GM10847 (cell line): ENCODE measurements around the gene MKRN1.

Experiments used
- POLR2A ChIP-seq: IDR thresholded peaks from 2 replicates; pipeline ENCODE4 v1.6.1; 2011; ENCODE audit not compliant: insufficient read length; ENCODE audit errors: extremely low read depth

MKRN1 gene, protein sequence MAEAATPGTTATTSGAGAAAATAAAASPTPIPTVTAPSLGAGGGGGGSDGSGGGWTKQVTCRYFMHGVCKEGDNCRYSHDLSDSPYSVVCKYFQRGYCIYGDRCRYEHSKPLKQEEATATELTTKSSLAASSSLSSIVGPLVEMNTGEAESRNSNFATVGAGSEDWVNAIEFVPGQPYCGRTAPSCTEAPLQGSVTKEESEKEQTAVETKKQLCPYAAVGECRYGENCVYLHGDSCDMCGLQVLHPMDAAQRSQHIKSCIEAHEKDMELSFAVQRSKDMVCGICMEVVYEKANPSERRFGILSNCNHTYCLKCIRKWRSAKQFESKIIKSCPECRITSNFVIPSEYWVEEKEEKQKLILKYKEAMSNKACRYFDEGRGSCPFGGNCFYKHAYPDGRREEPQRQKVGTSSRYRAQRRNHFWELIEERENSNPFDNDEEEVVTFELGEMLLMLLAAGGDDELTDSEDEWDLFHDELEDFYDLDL

DNA sequence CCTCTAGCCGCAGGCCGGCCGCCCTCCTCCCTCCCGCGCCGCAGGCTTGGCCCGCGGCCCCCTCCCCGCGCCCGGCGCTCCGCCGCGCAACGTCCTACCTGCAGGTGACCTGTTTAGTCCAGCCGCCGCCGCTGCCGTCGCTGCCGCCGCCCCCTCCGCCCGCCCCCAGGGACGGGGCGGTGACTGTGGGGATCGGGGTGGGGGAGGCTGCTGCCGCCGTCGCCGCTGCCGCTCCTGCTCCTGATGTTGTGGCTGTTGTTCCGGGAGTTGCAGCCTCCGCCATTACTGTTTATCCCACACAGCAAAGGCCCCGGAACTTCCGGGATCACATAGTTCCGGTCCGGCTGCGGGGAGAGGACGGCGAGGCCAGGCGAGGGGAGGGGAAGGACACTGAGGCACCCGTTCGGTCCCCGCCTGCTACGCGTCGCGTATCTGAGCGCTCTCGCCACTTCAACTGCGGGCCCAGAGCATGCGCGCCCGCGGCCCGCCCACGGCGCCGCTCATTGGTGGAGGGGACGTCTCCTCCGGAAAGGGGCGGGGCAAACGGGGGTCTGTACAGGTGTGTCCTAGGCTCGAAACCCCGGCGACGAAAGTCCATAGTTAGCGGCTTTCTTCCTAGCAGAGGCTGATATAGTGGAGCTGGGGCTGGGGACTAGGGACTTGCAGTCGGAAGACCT is at the start of gene MKRN1:
TSS of gene MKRN1 (minus strand) at position 444 of the 677 bp plus-strand sequence. CDS start at position 283, 161 bp downstream.
- peak; percentile 64 for TF ChIP-seq POLR2A

DNA sequence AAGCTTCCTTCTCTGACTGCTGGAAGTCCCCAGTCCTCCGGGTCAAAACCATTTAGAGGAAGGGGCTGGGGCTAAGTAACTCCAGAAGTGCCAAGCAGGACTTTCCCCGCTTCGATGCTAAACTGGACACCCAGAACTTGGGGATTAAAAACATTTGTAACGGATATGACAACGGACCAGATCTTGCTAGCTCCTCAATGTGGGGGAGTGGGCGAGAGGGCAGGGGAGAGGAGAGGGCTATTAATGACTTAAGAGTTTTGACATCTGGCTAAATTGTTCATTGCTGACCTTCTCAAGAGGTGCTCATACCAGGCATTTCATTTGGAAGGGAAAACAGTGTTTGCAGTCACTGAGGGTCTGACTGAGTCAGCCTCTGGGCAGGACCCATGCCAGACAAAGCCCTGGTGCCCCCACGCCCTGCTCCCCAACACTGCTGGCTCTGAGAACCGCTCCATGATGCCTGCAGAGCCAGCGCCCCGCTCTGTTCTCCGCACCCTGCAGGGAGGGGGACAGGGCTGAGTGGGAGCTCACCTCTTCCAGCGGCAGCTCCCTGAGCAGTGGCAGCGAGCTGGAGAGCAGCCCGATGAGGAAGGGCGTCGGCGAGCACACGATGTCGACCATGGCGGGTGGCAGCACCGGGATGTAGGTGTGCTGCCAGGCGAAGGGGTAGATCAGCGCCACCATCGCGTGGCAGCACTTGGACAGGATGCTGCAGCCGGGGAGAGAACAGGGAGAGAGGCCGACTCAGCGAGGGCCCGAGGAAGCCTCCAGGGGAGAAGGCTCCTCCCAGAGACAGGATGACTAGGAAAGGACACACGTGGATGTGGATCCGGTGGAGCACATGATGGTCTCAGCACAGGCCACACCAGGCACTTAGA is 47.7 kb upstream of the MKRN1 start:
- no peak for TF ChIP-seq POLR2A

DNA sequence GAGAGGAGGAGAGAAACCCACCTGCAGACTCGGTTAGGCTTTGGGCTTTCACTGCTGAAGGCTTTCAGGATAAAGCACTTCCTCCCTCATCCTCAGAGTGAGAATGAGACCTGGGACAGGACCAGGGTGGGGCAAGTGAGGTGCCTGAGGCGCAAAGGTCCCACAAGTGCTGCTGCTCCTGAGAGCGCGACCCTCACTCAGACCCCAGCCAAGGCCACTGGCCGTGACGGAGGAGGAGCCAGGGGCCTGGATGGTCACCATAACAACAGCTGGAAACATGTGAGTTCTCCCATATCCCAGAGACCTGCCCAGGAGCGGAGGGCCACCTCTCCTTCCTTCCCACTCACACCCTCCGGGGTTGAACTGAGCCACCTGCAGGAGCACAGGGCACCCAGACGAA is 46.9 kb upstream of the MKRN1 start:
- TF ChIP-seq POLR2A: no peak

DNA sequence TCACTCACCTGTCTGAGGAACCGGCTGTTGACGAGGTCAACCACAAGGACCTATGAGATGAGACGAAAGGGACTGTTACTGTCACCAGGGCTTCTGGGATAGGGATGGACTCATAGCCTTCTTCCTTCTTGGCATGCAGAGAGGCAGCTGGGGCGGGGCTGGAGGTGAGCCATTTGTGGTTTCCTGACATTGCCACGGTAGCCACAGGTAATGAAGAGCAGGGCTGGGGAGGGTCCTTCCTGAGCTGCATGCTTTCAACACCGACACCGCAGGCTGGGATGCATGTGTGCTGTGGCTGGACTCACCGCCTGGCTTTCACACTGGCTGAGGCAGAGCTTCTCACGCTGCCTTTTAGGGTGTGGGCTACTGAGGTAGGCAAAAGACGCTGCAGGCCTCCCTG is 46.4 kb upstream of the MKRN1 start:
- TF ChIP-seq POLR2A: no peak

DNA sequence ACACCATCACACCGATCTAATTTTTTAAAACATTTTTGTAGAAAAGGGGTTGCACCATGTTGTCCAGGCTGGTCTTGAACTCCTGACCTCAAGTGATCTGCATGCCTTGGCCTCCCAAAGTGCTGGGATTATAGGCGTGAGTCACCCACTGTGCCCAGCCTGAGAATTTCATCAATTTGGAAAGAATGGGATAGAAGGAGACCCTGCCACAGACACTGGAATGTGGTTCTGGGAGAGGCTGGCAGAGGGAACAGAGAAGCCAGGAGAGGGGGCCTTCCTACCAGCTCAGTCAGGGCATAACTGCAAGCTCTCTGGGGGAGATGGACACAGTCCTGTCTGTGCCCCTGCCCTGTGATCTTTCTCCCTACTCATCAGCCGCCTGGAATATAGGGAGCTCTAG is 42.1 kb upstream of the MKRN1 start:
- no peak for TF ChIP-seq POLR2A

DNA sequence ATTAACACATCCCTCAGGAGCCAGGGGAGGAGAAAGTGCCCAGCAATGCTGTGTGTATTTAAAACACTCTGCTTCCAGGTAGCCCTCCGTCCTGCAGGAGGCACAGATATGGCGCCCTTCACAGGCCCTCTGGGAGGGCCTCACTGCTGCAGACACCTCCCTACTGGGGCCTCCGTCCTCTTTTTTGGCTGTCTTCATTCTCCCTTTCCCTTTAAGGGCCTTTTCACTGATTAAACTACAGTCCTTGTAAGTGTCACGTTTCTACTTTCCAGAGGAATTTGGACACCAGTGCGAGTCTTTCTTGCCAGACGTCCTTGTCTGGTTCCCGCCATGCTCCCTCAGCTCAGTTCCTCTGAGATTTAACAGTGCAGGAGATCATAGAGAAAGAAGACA is 39.7 kb upstream of the MKRN1 start:
- TF ChIP-seq POLR2A: no peak

DNA sequence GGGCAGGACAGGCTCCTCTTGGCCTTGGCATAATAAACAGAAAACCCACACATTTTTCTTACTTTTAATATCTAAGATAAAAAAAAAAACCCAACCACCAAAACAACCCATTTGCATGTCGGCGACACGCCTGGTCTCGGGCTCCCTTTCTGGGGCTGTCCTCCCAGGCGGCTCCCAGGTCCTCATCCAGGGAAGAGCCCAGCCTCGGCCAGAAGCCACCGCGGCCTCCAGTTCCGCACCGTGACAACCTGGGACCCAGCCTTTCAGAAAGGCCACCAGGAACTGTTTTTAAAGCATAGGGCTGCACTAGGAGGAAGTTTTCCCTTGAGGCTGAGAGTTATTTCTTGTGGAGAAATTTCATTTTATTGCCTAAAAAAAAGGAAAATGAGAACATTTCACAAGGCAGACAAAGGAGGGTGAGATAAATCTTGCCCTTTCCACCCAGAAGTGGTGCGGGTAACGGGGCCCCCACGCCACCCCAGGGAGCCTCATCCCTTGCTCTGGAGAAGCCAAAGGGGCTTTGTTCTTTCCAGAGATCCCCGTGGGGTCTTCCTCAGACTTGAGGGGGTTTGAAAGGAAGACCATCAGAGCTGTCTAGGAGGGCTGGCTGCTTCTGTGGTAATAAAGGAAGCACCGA is 39.2 kb upstream of the MKRN1 start:
- TF ChIP-seq POLR2A: no peak

DNA sequence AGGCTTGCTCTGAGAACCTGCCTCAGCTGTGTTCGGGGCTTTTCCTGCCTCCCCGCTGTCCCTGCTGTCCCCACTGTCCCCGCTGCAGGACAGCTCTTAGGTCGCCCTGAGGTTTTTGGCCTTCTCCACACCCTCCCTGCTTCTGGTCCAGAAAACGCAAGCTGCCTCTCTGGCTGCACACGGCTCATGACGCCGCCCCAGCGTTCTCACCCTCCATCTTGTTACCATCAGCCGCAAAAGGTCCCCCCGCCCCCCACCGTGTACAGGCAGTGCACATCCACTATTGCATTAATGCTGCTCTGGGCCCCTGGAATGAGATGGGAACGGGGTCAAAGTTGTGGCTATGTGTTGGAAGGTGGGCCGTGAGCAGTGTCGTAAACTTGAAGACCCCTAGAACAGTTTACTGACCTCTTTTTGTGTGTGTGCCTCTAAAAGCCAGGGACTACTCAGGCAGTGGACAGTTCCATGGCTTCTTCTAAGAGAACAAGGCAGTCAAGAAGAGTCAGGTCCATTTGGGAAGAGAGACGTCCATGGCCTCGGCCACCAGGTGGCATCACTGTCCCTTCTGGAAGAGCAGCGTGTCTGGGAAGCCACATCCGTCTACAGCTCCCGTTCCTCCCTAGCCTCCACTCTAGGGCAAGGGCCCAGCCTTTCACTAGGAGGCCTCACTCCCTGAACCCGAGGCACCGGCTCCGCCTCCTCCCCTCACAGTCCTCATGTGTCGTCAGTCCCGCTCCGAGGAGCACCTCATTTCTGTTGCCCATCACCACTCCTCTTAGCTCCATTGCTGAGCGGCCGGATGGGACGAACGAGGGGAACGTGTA is 38.5 kb upstream of the MKRN1 start:
- no peak for TF ChIP-seq POLR2A

DNA sequence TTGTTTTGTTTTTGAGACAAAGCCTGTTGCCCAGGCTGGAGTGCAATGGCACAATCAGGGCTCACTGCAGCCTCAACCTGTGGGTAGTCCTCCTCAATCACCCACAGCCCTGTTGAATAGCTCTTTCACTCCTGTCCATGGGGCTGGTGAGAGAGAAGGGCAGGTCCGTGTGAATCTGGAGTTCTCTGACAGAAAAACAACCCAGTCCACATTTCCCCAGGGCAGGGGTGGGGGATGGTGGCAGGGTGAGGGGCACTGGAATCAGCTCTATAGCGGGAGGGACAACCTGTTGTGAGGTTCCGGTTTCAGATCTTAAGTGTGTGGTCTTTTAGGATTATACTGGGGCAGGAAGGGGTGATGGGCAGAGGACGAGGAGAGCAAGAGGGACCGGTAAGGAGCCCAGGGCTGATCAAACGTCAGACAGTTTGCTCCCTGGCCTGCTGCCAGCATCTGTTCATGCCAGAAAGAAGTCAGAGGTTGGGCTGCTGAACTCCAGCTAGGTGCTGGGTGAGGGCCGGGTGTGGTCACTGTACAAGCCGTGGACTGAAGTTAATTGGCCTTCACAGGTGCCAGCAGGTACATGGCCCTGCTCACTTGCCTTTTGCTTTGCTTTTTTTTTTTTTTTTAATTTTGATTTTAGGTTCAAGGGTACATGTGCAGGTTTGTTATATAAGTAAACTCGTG is 33.2 kb upstream of the MKRN1 start:
- no peak for TF ChIP-seq POLR2A

DNA sequence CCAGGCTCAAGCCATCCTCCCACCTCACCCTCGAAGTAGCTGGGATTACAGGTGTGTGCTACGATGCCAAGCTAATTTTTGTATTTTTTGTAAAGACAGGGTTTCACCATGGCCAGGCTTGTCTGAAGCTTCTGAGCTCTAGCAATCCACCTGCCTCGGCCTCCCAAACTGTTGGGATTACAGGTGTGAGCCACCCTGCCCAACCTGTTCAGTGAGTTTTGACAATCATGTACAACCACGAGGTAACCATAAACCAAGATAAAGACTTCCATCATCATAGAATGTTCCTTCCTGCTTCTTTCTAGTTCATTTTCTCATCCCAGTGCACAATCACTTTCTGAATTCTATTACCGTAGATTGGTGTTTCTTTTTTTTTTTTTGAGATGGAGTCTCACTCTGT is 30.5 kb upstream of the MKRN1 start:
- TF ChIP-seq POLR2A: no peak

DNA sequence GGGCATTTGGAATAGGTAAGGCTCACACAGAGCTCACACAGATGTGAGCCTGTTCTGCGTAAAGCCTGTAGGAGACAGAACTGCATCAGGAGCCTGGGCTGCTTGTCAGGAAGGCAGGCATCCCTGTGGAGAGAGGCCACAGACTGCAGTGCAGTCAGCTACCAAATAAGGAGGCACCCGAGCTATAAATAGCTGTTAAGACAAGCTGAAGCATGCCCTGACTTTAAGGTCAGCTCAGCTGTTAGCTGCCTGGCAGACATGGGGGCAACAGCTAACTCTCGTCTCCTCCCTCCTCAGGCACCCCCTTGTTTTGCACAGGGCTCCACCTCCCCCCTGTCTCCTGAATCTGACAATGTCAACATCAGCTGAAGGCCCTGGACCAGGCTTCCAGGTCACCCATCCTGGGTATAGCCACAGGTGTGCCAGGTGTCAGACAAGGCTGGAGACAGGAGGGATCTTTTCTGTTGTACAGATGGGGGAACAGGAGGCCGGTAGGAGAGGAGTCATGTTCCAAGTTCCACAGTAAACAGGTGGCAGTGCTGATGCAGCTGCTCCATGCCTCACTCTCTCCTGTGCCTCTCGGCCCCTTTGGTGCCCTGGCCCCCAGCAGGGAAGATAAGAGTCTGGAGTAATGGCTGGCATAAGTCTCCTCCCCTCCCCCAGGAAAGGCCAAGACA is 27.6 kb upstream of the MKRN1 start:
- TF ChIP-seq POLR2A: no peak

DNA sequence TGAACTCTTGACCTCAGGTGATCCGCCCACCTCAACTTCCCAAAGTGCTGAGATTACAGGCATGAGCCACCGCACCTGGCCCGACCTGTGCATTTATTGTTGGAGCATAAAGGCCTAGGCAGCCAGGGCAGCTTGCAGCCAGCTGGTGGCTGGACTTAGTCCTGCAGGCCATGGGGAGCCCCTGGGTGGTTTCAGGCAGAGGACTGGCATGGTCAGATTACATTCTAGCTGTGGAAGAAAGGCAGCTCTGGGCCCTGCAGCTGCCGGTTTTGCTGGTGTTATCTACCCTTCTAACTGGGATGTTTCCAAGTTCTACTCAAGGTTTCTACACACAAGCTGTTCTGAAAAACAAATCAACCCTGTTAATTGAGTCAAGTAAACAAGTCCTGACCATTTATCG is 22.7 kb upstream of the MKRN1 start:
- no peak for TF ChIP-seq POLR2A

DNA sequence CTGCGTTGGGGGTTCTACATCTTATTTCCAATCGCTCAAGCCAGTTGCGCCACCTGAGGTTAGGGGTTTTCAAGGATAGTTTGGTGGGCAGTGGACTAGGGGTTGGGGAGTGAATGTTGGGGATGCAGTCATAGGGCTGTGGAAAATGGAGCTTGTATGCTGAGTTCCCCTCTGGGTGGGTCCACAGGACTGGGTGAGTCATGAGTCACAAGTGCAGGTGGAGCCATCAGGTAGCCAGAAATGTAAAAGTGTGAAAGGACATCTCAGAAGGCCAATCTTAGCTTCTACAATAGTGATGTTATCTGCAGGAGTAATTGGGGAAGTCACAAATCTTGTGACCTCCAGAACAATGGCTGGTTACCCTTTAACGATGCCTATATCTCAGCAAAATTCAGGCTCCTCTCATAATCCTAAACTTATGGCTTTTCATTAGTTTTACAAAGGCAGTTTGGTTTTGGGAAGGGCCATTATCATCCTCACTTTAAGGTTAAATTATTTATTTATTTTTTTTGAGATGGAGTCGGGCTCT is 18.0 kb upstream of the MKRN1 start:
- TF ChIP-seq POLR2A: no peak

DNA sequence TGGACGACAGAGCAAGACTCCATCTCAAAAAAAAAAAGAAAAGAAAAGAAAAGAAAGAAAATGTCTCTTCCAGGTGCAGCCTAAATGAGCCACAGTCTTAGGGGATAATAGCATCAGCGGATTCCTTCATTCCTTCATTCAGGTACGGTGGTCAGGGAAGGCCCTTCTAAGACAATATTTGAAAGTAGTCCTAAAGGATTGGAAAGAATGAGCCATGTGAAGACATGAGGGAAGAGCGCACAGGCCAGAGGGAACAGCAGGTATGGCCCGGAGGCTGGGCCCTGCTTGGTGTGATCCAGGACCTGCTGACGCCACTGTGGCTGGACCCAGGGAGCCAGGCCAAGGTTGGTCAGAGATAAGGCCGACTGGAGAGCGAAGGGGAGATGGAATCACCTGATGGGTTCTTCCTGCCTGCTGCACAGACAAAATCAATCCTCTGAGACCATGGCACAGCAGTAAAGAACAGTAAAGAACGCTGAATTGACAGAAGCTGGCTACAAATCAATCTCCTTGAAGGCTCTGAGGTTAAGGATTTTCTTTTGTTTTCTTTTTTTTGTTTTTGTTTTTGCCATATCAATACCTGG is 16.3 kb upstream of the MKRN1 start:
- no peak for TF ChIP-seq POLR2A
